Ramos (cell line): ENCODE results near the gene DSC2.

Source experiments
- in situ Hi-C: fragments of 300-500 bp; cut with MboI; formaldehyde crosslinking; loops from one replicate; pipeline ENCODE4 v1.14.3; 2022; ENCODE audit warnings: low sequenced_read_pairs; ENCODE audit not compliant: unreplicated experiment

The DSC2 gene

DNA sequence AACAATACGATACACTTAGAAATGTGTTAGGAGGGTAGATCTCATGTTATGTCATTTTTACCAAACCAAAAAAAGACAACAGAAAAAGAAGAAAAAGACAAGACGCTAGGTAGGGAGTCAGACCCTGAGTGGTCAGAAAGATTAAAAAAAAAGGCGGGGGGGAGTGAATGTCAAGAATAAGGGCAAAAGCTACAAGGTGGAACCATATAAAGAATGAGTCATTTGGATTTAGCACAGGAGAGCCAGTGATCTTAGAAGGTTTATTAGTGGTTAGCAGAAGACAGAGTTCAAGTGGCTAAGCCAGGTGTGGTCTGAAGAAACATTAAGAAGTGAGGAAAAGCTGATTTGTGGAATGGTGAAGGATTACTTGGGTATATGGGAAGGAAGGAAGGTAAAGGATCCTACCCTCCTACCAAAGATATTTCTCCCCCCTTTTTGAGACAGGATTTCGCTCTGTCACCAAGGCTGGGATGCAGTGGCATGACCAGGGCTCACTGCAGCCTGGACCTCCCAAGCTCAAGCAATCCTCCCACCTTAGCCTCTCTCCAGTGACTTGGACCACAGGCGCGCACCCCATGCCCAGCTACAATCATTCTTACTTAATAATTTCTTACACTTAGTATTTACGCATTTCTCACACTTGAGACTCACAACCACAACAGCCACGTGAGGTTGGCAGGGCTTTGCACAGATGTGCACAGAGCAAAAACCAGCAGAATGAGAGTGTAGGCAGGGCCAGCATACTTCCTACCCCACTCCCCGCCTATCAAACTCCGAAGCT, 2.6 kb downstream of the DSC2 start:
- in situ Hi-C loops, result no loop called here

- in situ Hi-C loops, result no loop called here
Observed at GRCh38 chr18:31098878-31099277, 3.3 kb downstream of the DSC2 start.

GRCh38 chr18:31097666-31098065, 4.6 kb downstream of the DSC2 start:
- in situ Hi-C loops, result no loop called here

DNA sequence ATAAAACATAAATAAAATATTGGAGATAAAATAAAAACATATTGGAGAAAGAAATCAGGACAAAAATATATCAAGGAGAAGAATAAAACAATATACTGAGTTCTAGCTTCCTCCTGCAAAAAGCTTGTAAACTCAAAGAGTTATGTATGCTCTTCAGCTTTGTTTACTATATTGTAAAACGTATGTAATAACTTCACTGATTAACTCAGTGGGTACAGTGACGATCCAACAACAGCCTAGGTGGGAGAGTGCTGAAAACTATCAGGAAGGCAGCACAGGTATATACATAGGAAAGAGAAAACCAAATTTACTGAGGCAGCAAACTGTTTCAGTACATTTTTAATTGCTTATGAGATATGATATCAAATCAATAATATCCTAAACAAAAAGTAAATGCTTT, 8.3 kb downstream of the DSC2 start:
- in situ Hi-C loops, result no loop called here

GRCh38 chr18:31093294-31093693, 8.9 kb downstream of the DSC2 start:
- in situ Hi-C loops, result no loop called here

DNA sequence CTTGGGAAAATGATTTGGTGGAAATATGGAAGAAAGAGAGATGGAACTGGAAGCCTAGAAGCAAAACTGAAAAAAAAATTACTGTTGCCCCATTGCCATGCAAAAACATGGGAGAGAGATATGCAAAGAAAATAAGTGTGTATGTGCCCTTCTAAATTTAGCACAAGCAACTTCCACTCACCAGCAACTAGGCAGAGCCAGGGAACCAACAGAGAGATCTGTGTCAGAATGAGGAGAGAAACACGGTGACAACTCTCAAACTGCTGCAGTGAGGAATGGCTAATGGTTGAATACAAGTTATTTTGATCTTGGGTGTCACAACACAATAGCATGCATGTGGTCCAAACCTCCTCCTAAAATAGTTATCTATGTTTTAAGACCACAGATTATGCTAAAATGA, 10.9 kb downstream of the DSC2 start:
- in situ Hi-C loops, result no loop called here

GRCh38 chr18:31088532-31088931, 13.7 kb downstream of the DSC2 start:
- in situ Hi-C loops, result no loop called here

DNA sequence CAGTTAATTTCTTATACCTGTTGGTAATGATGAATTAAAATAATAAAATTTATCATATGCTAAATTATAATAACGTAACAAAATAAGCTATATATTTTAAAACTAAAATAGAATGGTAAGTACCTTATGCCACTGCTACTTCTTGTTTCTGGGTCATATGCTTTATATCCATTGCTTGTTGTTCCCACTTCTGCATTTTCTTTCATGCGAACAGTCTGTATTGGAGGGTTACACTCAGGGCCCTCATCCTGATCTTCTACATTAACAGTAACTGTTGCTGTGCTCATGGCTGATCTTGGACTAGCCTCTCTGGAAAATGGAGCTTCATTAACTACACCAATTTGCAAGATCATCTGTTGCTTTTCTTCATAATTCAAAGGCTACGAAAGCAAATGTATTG, 22.2 kb downstream of the DSC2 start:
- in situ Hi-C loops, result no loop called here

- in situ Hi-C loops, result no loop called here
Observed at GRCh38 chr18:31077878-31078277, 24.3 kb downstream of the DSC2 start.

- in situ Hi-C loops, result no loop called here
Observed at GRCh38 chr18:31072175-31072574, 30.0 kb downstream of the DSC2 start.

DNA sequence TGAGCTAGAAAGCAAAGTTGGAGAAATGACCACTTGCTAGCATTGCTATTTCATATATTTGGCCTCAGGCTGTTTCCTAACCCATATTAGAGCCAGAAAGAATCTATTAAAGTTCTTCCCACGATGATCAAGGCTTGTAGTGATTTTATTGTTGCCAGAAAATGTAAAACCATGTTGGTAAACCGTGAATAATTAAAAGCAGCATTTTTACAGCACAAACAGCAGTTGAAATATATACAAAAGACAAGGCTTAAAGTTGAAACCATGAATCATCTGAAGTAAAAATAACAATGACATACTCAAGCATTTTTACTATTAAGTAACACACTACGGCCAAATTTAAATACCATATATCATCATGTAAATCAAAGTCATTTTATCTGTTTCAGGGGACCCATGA, 32.0 kb downstream of the DSC2 start:
- in situ Hi-C loops, result no loop called here

DNA sequence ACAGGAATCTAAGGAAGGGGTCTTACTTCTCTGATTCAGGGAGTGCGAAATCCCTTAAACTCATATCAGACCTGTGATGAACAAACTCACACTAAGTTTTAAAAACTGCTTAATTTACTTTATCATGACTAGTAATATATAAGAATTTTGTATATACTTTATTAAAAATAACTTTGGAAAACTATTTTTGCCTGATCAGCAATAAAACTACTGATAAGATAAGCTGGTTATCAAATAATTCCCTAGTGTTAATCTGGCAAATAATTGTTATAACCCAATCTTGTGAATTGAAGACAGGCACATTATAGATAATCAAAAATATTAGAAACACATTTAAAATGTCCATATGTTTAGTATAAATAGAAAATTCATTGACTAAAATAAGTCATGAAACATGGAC, 36.0 kb downstream of the DSC2 start:
- in situ Hi-C loops, result no loop called here

- in situ Hi-C loops, result no loop called here
Observed at GRCh38 chr18:31065036-31065773, 37.0 kb downstream of the DSC2 start.

GRCh38 chr18:31064130-31064529, 38.1 kb downstream of the DSC2 start:
- in situ Hi-C loops, result no loop called here

GRCh38 chr18:31061945-31062344, 40.3 kb downstream of the DSC2 start:
- in situ Hi-C loops, result no loop called here

DNA sequence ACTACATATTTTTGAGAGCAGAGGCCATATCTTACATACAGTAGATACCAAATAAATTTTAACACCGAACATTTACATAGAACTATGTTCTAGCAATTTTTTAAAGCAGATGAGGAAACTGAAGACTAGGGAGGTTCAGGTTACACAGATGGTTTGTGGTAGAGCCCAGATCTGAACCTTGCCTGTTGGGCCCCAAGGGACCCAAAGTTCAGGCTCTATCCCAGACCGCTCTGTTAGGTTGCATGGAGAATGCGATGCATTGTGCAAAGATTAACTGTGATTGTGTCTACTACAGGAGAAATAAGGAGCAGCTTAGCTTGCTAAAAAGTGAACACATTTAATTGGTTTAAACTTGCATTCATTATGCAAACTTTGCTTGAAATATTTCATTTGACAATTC, 43.3 kb downstream of the DSC2 start:
- in situ Hi-C loops, result no loop called here

- in situ Hi-C loops, result no loop called here
Observed at GRCh38 chr18:31057917-31058316, 44.3 kb downstream of the DSC2 start.

- in situ Hi-C loops, result no loop called here
Observed at GRCh38 chr18:31057051-31057450, 45.2 kb downstream of the DSC2 start.

DNA sequence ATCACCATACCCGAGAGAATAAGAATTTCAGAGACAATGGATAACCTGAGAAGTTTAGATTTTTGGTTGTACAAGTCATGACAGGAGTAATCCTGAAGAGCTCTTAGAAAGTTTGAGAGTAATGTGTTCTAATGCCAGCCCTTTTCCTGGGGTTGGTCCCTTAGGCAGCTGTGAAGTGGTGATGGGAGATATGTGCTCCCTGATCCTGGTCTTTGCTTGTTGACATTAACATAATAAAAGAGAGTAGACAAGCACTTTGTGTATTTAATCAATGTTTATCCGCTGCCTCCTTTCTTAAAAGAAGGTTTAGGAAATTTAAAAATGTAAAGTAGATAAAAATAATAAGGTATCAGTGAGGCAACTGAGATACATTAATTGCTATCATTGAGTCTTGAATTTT, 45.9 kb downstream of the DSC2 start:
- in situ Hi-C loops, result no loop called here

DNA sequence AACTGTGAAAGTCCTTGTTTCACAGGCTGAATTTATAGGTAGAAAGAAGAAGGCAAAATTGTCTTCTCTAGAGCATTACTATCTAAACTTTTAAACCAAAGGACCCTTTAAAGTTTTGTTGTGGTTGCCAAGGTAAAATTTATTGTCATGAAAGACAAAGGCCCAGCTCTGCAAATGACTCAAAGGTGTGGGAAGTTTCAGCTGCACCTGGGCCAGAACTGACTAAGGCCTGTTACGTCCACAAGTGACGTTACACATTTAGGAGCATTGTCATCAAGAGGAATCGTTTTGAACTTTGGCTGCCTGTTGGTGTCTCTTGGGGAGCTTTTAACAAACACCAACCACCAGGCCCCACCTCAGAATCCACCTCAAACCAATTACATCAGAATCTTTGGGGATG, 51.6 kb downstream of the DSC2 start:
- in situ Hi-C loops, result no loop called here

- in situ Hi-C loops, result no loop called here
Observed at GRCh38 chr18:31049189-31049588, 53.0 kb downstream of the DSC2 start.

- in situ Hi-C loops, result no loop called here
Observed at GRCh38 chr18:31048216-31048615, 54.0 kb downstream of the DSC2 start.
